HL-60/S4 treated with retinoic acid at 250 ng/mL for 4 days and 3 days (cell line): Measurements from ENCODE around the gene CYB5R3.
"Not testable (repeated sequence)": the region's sequence is repeated elsewhere in the genome, so short reads cannot be mapped to it uniquely, and the experiment has no call there.

Experiments
- in situ Hi-C: fragments of 300-500 bp; cut with MboI; formaldehyde crosslinking; loops from 2 replicates; pipeline ENCODE4 v1.7.0; 2022; ENCODE audit warnings: low sequenced_read_pairs

Gene CYB5R3

GRCh38 chr22:42626431-42626830, 22.8 kb downstream of the CYB5R3 start:
- in situ Hi-C loops = no loop called here

- in situ Hi-C loops = no loop called here
Observed at GRCh38 chr22:42625416-42625815, 23.8 kb downstream of the CYB5R3 start.

GRCh38 chr22:42624551-42625106, 24.6 kb downstream of the CYB5R3 start:
- in situ Hi-C loops = no loop called here

GRCh38 chr22:42623756-42624441, 25.3 kb downstream of the CYB5R3 start:
- in situ Hi-C loops = no loop called here

- in situ Hi-C loops = no loop called here
Observed at GRCh38 chr22:42623301-42623751, 25.9 kb downstream of the CYB5R3 start.

GRCh38 chr22:42622061-42622710, 27.0 kb downstream of the CYB5R3 start:
- in situ Hi-C loops = no loop called here

GRCh38 chr22:42621505-42622002, 27.6 kb downstream of the CYB5R3 start:
- in situ Hi-C loops = no loop called here

GRCh38 chr22:42620084-42620483, 29.1 kb downstream of the CYB5R3 start:
- in situ Hi-C loops = no loop called here

GRCh38 chr22:42619261-42620063, 29.7 kb downstream of the CYB5R3 start:
- in situ Hi-C loops = no loop called here

- in situ Hi-C loops = no loop called here
Observed at GRCh38 chr22:42617155-42617983, 31.8 kb downstream of the CYB5R3 start.

GRCh38 chr22:42615860-42616175, 33.4 kb downstream of the CYB5R3 start:
- in situ Hi-C loops = not testable (repeated sequence)

- in situ Hi-C loops = no loop called here
Observed at GRCh38 chr22:42615092-42615859, 33.9 kb downstream of the CYB5R3 start.

- in situ Hi-C loops = no loop called here
Observed at GRCh38 chr22:42614312-42615091, 34.7 kb downstream of the CYB5R3 start, which contains the start of gene POLDIP3. POLDIP3 (minus strand) TSS chr22:42614883; CDS start chr22:42614857, 26 bp downstream.

GRCh38 chr22:42613872-42614301, 35.3 kb downstream of the CYB5R3 start:
- in situ Hi-C loops = no loop called here

GRCh38 chr22:42612336-42612735, 36.9 kb downstream of the CYB5R3 start:
- in situ Hi-C loops = no loop called here

- in situ Hi-C loops = no loop called here
Observed at GRCh38 chr22:42611051-42611450, 38.1 kb downstream of the CYB5R3 start.

- in situ Hi-C loops = no loop called here
Observed at GRCh38 chr22:42610186-42610585, 39.0 kb downstream of the CYB5R3 start.

GRCh38 chr22:42608823-42609361, 40.3 kb downstream of the CYB5R3 start:
- in situ Hi-C loops = no loop called here
